Psoas muscle (tissue), 8 donors: ENCODE measurements around the gene OTUB2. TPM values are rescaled to one million over a fixed set of nuclear protein-coding genes. Genes with fewer than 3 reads are reported as not detected.
A peak's percentile ranks its signal among the peaks of the same experiment; 100 is the strongest.
"Not testable (repeated sequence)": the region's sequence is repeated elsewhere in the genome, so short reads cannot be mapped to it uniquely, and the experiment has no call there.

ENCODE experiments used
- ATAC-seq, 4 donors: fragments of 200-7000 bp; cut with Tn5 transposase; one replicate each; pipeline ENCODE4 v1.9.1; 2020; ENCODE audit warnings: moderate library complexity in 3 of 4, mild to moderate bottlenecking in 2 of 4
- DNase-seq, 2 donors: peaks; one replicate each; pipeline ENCODE4 v3.0.0-alpha.2; 2020
- H3K27ac ChIP-seq: fragments of 200-600 bp; one replicate; pipeline ENCODE4 v1.8.0; 2022
- H3K27me3 ChIP-seq, 3 donors: fragments of 200-600 bp in 1 of 3; one replicate each; pipeline versions ENCODE4 v1.6.1 to v1.8.0; 2013 to 2022; ENCODE audit warnings: low read length in 2 of 3, mild to moderate bottlenecking in 2 of 3, moderate library complexity in 1 of 3; ENCODE audit not compliant: insufficient read depth in 3 of 3
- H3K36me3 ChIP-seq, 2 donors: fragments of 200-600 bp in 1 of 2; one replicate each; pipeline versions ENCODE4 v1.6.1 to v1.8.0; 2013 to 2022; ENCODE audit warnings: low read depth in 1 of 2, mild to moderate bottlenecking in 1 of 2, moderate library complexity in 1 of 2; ENCODE audit not compliant: insufficient read depth in 1 of 2
- H3K4me1 ChIP-seq: fragments of 200-600 bp; one replicate; pipeline ENCODE4 v1.8.0; 2022
- H3K4me3 ChIP-seq: fragments of 200-600 bp; one replicate; pipeline ENCODE4 v1.8.0; 2022; ENCODE audit warnings: mild to moderate bottlenecking
- H3K9me3 ChIP-seq: fragments of 200-600 bp; one replicate; pipeline ENCODE4 v1.8.0; 2022
- WGBS, 3 donors: extraction: QIAGEN DNeasy Blood & Tissue Kit; methylation state at CpG; one replicate each; pipeline versions ENCODE4 v1.1.6 to v1.1.7; 2013; 5-methylcytosine and 5-hydroxymethylcytosine counted together
- intact Hi-C, 2 donors: fragments of 100-400 bp; cut with DNase I; formaldehyde crosslinking; loops; one replicate each; pipeline versions ENCODE4 v1.11.0 to v1.14.2; 2022
- polyA plus RNA-seq, 3 donors: library from polyadenylated mRNA; stranded (reverse); fragments of 200-250 nt; gene quantifications; one replicate each; pipeline ENCODE4 v1.2.3, GENCODE V29; 2013
- total RNA-seq, 4 donors: library from RNA; stranded (reverse); fragmentation: NEBNext Ultra II Directional in 2 of 4; extraction: Animal tissue kit (Norgen Biotek cat#: 25700) in 2 of 4; gene quantifications; one replicate each; pipeline versions ENCODE4 v1.2.1 to v1.2.4, GENCODE V29; 2021 to 2023
- TF ChIP-seq, protein P1 (sequence below): fragments of 200-600 bp; IDR thresholded peaks from one replicate; pipeline ENCODE4 v1.8.0; 2022; ENCODE audit warnings: antibody characterized with exemption
- donor health status: healthy with polysubstance abuse.
- donor health status: DM: no; HTN: no; CAD: no; lungs with moderate emphysema.
- donor health status: Bipolar disorder and iron deficiency.
- donor health status: healthy.
- donor health status: DM: yes; HTN: yes; CAD: no.
- donor health status: DM: no; HTN: no; CAD: no.
- donor health status: DM: no; HTN: no; CAD: no.
- donor health status: DM: yes; HTN: yes; CAD: no.

The OTUB2 gene
- total and polyA plus RNA-seq, 7 donors, result 0.04 to 0.96 (median 0.09) TPM

DNA sequence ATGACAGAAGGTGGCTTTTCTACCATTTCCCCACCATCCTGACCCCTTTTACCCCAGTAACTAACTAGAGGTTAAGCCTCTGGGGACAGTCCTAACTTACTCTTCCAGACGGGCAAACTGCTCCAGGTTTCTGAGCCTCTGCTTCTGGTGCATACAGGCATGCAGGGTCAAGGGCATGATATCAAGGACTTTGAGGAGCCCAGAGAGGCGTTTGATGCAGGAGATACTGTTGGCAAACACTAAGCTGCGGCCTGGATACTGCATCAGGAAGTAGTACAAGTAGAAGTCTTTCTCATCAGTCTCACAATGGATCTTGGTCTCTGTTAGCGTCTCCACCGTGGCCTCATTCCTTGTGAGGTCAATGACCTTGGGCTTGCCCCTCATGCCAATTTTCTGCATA, 33.9 kb downstream of the OTUB2 start:
- peaks cover 20% of the 10 kb centered on the region for H3K4me1 ChIP-seq
- H3K27me3 ChIP-seq, result no peaks in the 10 kb centered on the region
- H3K9me3 ChIP-seq, result no peaks in the 10 kb centered on the region
- intact Hi-C loops, result no loop called here
- 64 to 71% (median 68%) methylated on average over 5 of the region's 5 CpGs for WGBS, 3 donors
- no peak for DNase-seq
- no peak for ATAC-seq
- H3K36me3 ChIP-seq, result peaks cover 6 to 76% of the 10 kb centered on the region in 2 donors
- H3K4me3 ChIP-seq, result no peak overlapping the region
- TF ChIP-seq, protein P1, sequence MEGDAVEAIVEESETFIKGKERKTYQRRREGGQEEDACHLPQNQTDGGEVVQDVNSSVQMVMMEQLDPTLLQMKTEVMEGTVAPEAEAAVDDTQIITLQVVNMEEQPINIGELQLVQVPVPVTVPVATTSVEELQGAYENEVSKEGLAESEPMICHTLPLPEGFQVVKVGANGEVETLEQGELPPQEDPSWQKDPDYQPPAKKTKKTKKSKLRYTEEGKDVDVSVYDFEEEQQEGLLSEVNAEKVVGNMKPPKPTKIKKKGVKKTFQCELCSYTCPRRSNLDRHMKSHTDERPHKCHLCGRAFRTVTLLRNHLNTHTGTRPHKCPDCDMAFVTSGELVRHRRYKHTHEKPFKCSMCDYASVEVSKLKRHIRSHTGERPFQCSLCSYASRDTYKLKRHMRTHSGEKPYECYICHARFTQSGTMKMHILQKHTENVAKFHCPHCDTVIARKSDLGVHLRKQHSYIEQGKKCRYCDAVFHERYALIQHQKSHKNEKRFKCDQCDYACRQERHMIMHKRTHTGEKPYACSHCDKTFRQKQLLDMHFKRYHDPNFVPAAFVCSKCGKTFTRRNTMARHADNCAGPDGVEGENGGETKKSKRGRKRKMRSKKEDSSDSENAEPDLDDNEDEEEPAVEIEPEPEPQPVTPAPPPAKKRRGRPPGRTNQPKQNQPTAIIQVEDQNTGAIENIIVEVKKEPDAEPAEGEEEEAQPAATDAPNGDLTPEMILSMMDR, result no peak
- no peak overlapping the region for H3K27ac ChIP-seq

DNA sequence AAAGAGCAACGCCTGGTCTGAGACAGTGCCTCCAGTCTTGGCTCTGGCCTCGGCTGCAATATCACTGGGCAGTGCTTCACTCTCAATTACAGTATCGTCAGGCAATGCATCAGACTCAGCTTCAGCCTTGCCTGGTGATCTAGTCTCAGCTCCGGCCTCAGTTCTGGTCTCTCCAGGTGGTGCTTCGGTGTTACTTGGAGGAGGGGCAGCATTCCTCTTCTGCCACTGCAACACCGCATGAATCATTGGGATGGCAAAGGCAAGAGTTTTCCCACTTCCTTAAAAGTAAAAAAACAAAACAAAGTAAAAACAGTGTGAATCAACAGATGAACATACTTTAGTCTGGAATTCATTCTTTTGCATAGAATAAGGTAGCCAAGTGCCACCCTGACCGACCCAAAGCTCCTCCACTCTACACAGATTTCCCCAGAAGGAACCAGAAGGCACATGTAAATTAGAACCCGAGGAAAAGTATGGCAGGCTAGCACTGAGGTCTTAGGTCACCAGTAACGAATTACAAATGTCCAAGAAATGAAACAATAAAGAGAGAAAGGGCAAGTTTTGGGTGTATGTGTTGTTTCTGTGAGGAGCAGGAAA, 36.3 kb downstream of the OTUB2 start:
- intact Hi-C loops, result no loop called here
- no peak overlapping the region for H3K4me3 ChIP-seq
- peaks cover 0 to 52% of the 10 kb centered on the region in 2 donors for H3K36me3 ChIP-seq
- peak in 2 of 4 donors; percentile 39 to 40 for ATAC-seq
- peaks cover 28% of the 10 kb centered on the region for H3K4me1 ChIP-seq
- no peaks in the 10 kb centered on the region for H3K27me3 ChIP-seq
- WGBS, 3 donors, result 74 to 79% (median 77%) methylated on average over 9 of the region's 9 CpGs
- DNase-seq, result no peak
- no peak overlapping the region for H3K27ac ChIP-seq
- TF ChIP-seq, protein P1, result no peak
- H3K9me3 ChIP-seq, result no peaks in the 10 kb centered on the region

DNA sequence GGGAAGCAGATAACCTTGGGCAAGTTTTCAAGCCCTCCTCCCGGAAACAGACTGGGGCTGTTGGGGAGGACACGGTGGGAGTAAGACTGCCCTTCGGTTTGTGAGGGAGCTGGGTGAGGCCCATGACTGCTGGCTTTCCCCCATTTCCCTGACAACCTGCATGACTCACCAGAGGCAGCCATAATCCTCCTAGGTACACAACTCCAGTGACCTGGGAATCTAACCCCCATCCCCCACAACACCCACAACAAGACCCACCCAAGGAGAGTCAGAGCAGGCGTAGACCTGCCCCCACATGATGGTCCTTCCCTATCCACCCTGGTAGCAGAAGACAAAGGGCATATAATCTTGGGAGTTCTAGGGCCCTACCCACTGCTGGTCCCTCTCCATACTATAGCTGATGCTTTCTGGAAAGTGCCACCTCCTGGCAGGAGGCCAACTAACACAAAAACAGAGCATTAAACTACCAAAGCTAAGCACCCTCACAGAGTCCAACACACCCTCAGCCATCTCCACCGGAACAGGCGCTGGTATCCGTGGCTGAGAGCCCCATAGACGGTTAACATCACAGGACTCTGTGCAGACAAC, 40.0 kb downstream of the OTUB2 start:
- TF ChIP-seq, protein P1, result no peak
- intact Hi-C loops, result no loop called here
- 69 to 74% (median 72%) methylated on average over 8 of the region's 8 CpGs for WGBS, 3 donors
- ATAC-seq, result peak in 3 of 4 donors; percentile 19 to 41 (median 27)
- Histone ChIP-seq H3K4me3 (no peak overlapping the region), H3K4me1 (peaks cover 28% of the 10 kb centered on the region), H3K9me3 (peaks cover 6% of the 10 kb centered on the region), H3K27me3 (no peaks in the 10 kb centered on the region), H3K27ac (no peak overlapping the region), H3K36me3 (peaks cover 0 to 14% of the 10 kb centered on the region in 2 donors)
- no peak for DNase-seq

DNA sequence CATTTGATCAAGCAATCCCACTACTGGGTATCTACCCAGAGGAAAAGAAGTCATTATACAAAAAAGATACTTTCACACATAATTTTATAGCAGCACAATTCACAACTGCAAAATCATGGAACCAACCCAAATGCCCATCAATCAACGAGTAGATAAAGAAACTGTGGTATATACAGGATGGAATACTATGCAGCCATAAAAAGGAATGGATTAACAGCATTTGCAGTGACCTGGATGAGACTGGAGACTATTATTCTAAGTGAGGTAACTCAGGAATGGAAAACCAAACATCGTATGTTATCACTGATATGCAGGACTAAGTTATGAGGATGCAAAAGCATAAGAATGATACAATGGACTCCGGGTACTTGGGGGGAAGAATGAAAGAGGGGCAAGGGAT, 45.9 kb downstream of the OTUB2 start:
- 94 to 97% (median 95%) methylated on average over 3 of the region's 3 CpGs for WGBS, 3 donors
- H3K27ac ChIP-seq, DNase-seq, H3K36me3 ChIP-seq, H3K27me3 ChIP-seq, ATAC-seq, intact Hi-C loops, H3K4me3 ChIP-seq: not testable (repeated sequence)
- Histone ChIP-seq H3K4me1 (peaks cover 21% of the 10 kb centered on the region), H3K9me3 (peaks cover 27% of the 10 kb centered on the region)

DNA sequence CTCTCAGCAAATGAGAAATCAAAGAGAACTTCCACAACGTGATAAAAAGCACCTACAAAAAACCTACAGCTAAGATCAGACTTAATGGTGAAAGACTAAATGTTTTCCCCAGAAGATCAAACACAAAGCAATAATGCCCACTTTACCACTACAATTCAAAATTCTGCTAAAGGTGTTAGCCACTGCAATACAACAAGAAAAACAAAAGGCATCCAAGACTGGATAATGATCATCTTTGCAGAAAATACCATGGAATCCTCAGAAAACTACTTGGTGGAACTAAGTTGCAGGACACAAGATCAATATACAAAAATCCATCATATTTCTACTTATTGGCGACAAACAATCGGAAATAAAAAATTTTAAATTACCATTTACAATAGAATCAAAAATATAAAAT, 48.4 kb downstream of the OTUB2 start:
- no peak overlapping the region for H3K4me3 ChIP-seq
- ATAC-seq (no peak), DNase-seq (no peak)
- no peaks in the 10 kb centered on the region for H3K27me3 ChIP-seq
- H3K27ac ChIP-seq, result no peak overlapping the region
- TF ChIP-seq, protein P1, result no peak
- intact Hi-C loops, result no loop called here
- H3K9me3 ChIP-seq, result peaks cover 27% of the 10 kb centered on the region
- H3K36me3 ChIP-seq, result peaks cover 0 to 27% of the 10 kb centered on the region in 2 donors
- peaks cover 35% of the 10 kb centered on the region for H3K4me1 ChIP-seq
- WGBS, 3 donors, result 96 to 98% (median 97%) methylated on average over 3 of the region's 3 CpGs
